ENCODE results near the gene BLMH.

Gene BLMH

DNA sequence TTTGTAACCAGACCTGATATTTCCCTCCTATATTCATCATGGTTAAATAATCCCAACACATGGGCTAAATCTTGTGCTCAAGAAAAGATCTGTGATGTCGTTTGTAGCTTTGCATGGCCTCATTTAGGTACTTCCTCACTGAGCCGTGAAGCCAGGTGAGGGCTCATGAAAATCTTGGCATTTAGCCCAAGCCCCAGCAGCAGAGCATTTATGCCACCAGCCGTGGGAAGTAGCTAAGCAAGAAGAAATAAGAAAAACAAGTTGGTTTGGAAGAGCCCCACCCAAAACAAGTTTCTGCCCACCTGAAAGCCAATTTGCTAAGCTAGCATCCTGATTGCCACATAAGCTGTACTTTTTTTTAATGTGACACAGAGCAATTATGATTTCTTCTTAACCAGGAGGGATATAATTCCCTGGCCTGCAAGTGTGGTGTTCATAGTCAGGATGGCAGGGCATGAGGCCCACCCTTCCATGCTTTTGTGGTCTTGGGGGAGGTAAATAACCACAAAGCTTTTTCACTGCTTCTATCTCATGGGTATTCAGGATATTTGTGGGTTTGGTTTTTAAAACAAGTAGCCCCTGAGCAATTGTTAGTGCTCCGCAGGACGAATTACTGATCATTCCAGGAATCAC is 31.6 kb upstream of the BLMH start:
- Histone ChIP-seq H3K9me3 (ENCODE audit: low read length) (no peaks in the 10 kb centered on the region), H2AFZ (ENCODE audit: low read depth, low read length) (no peak overlapping the region), H3K4me3 (ENCODE audit: low read length) (no peak overlapping the region), H3K4me1 (ENCODE audit: insufficient read depth, low read length) (peaks cover 3% of the 10 kb centered on the region), H3K36me3 (ENCODE audit: insufficient read depth, low read length) (no peaks in the 10 kb centered on the region), H3K27me3 (ENCODE audit: insufficient read depth, low read length) (no peaks in the 10 kb centered on the region)

DNA sequence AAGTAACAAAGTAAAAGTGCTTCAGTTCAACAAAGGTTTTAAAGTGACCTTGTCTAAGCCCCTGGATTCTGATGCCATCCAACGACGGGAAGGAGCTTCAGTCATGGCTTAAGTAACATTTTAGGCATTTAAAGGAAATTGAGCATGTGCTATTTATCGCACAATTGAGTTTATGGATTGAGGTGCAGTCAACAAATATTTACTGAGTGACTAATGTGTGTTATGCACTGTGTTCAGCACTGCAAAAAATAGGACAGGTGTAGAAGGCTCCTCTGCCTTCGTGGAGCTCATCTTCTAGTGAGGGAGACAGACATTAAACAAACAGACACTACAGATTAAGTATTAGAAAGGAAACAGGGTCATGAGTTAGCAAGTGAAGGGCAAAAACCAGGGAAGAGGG is 29.6 kb upstream of the BLMH start:
- peaks cover 3% of the 10 kb centered on the region for H3K27me3 ChIP-seq (ENCODE audit: insufficient read depth, low read length)
- H3K9me3 ChIP-seq (ENCODE audit: low read length) = no peaks in the 10 kb centered on the region
- no peak overlapping the region for H2AFZ ChIP-seq (ENCODE audit: low read depth, low read length)
- no peaks in the 10 kb centered on the region for H3K36me3 ChIP-seq (ENCODE audit: insufficient read depth, low read length)
- H3K4me1 ChIP-seq (ENCODE audit: insufficient read depth, low read length) = peaks cover 3% of the 10 kb centered on the region
- H3K4me3 ChIP-seq (ENCODE audit: low read length) = no peak overlapping the region

DNA sequence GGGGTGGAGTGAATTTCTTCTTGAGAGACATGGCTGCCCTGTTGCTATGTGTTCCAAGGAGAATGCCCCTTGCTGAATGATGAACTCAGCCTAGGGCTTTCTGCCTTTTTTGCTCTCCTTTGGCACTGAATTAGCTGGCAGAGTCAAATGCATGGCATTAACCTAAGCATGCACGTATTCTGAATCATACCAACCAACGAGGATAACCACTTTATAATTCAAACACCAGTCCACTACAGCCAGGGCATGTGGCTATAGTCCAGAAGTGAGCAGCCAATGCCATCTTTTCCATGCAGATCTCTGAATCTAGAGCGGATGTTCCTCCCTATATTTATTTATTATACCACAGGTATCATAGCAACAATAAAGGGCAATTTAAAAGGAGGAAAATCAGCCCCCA is 26.4 kb upstream of the BLMH start:
- Histone ChIP-seq H3K36me3 (ENCODE audit: insufficient read depth, low read length) (no peaks in the 10 kb centered on the region), H3K9me3 (ENCODE audit: low read length) (no peaks in the 10 kb centered on the region), H3K4me1 (ENCODE audit: insufficient read depth, low read length) (no peaks in the 10 kb centered on the region), H3K4me3 (ENCODE audit: low read length) (no peak overlapping the region), H2AFZ (ENCODE audit: low read depth, low read length) (no peak overlapping the region), H3K27me3 (ENCODE audit: insufficient read depth, low read length) (peaks cover 20% of the 10 kb centered on the region)

DNA sequence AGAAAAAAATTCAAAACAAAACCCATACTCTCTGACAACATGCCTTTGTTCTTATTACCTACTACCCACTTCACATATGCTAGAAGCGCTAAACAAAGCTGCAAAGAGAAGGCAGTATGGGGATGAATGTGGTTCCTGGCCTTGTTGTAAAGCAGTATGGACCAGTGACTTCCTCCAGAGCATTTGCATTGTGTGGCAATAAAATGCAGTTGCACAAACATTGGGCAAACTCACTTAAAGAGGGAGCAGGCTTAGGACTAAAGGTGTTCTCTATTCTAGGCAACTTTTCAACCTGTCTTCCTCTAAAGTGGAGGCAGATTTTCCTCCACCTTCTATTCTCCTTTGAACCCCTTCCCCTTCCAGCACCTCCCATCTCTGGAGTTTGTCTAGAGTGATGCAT is 25.0 kb upstream of the BLMH start:
- H3K9me3 ChIP-seq (ENCODE audit: low read length) = no peaks in the 10 kb centered on the region
- H3K36me3 ChIP-seq (ENCODE audit: insufficient read depth, low read length) = no peaks in the 10 kb centered on the region
- no peak overlapping the region for H2AFZ ChIP-seq (ENCODE audit: low read depth, low read length)
- no peak overlapping the region for H3K4me3 ChIP-seq (ENCODE audit: low read length)
- H3K27me3 ChIP-seq (ENCODE audit: insufficient read depth, low read length) = peaks cover 22% of the 10 kb centered on the region
- no peaks in the 10 kb centered on the region for H3K4me1 ChIP-seq (ENCODE audit: insufficient read depth, low read length)

DNA sequence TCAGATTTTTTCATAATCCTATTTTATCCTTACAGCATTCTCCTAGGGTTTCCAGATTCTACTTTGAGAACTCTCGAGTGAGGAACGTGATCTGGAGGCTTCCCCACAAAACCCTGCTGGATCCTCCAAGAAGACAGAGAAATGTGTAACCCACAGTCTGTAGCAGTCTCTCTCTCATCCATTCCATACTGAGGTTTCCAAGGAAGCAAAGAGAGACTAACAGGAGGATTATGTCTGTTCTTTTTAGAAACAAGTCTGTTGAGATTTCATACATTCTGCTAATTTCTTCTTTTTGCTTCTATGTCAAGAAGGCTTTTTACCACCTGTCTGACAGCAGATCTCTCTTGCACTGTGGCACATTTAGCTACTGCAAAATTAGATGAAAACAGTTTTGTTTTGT is 23.4 kb upstream of the BLMH start:
- H3K9me3 ChIP-seq (ENCODE audit: low read length) = no peaks in the 10 kb centered on the region
- H2AFZ ChIP-seq (ENCODE audit: low read depth, low read length) = no peak overlapping the region

DNA sequence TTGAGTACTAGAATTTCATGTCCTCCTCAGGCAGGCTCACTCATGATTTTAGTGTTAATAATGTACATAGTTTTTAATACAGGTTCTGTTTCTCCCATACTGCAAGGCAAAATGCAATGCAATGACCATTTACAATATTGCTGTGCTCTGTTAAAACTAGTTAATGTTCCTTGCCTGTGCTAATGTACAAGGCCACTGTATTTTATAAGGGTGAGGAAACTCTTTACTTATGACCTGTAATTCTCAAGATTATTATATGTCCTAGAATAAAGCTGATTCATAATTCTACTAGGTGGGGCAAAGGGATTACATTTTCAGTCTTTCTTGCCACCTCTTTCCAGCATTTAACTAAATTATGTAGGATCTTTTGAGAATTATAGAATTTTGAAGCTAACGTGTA is 22.7 kb upstream of the BLMH start:
- H3K27me3 ChIP-seq (ENCODE audit: insufficient read depth, low read length) = peaks cover 22% of the 10 kb centered on the region
- no peaks in the 10 kb centered on the region for H3K9me3 ChIP-seq (ENCODE audit: low read length)
- no peaks in the 10 kb centered on the region for H3K36me3 ChIP-seq (ENCODE audit: insufficient read depth, low read length)
- H3K4me1 ChIP-seq (ENCODE audit: insufficient read depth, low read length) = peaks cover 4% of the 10 kb centered on the region
- no peak overlapping the region for H3K4me3 ChIP-seq (ENCODE audit: low read length)
- no peak overlapping the region for H2AFZ ChIP-seq (ENCODE audit: low read depth, low read length)

More for the DNA sequence above, 23.4 kb upstream of the BLMH start:
- Histone ChIP-seq H3K27me3 (ENCODE audit: insufficient read depth, low read length) (peaks cover 22% of the 10 kb centered on the region), H3K4me1 (ENCODE audit: insufficient read depth, low read length) (no peaks in the 10 kb centered on the region), H3K36me3 (ENCODE audit: insufficient read depth, low read length) (no peaks in the 10 kb centered on the region), H3K4me3 (ENCODE audit: low read length) (no peak overlapping the region)

DNA sequence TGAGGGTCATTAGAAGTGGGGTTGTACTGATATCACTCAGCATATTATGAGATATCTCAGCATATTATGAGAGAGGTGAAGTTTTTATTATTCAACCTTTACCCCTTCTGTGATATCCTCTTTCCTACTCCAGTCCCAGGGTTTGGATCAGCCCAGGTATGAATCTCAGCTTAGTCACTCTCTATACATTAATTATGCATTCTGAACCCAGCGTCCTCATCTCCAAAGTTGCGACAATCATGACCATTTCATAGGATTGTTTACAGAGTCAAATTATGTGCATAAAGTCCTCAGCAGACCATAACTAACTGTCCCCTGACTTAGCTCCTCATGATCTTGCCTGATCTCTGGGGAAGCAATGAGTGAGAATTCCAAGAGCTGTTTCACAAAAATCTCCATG is 20.5 kb upstream of the BLMH start:
- H3K27me3 ChIP-seq (ENCODE audit: insufficient read depth, low read length) = peaks cover 19% of the 10 kb centered on the region
- H3K36me3 ChIP-seq (ENCODE audit: insufficient read depth, low read length) = no peaks in the 10 kb centered on the region
- H3K9me3 ChIP-seq (ENCODE audit: low read length) = no peaks in the 10 kb centered on the region
- H3K4me1 ChIP-seq (ENCODE audit: insufficient read depth, low read length) = peaks cover 4% of the 10 kb centered on the region
- no peak overlapping the region for H2AFZ ChIP-seq (ENCODE audit: low read depth, low read length)
- no peak overlapping the region for H3K4me3 ChIP-seq (ENCODE audit: low read length)

DNA sequence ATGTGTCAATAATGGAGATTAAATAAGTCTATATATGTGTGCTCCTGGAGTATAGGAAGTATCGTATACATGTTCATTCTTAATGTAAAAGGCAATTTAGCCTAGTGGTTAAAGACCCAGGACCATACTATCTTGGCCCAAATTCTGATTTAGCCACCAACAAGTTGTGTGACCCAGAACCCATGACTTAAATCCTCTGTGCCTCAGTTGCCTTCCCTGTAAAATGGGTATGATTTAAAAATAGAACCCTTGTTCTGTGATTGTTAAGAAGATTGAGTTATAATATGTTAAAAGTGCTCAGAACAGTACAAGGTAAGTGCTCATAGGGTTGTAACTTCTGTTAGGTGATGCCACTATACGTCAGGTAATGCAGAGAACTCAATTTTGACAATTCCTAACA is 18.8 kb upstream of the BLMH start:
- peaks cover 16% of the 10 kb centered on the region for H3K27me3 ChIP-seq (ENCODE audit: insufficient read depth, low read length)
- no peak overlapping the region for H3K4me3 ChIP-seq (ENCODE audit: low read length)
- H2AFZ ChIP-seq (ENCODE audit: low read depth, low read length) = no peak overlapping the region
- no peaks in the 10 kb centered on the region for H3K9me3 ChIP-seq (ENCODE audit: low read length)
- H3K4me1 ChIP-seq (ENCODE audit: insufficient read depth, low read length) = peaks cover 4% of the 10 kb centered on the region
- no peaks in the 10 kb centered on the region for H3K36me3 ChIP-seq (ENCODE audit: insufficient read depth, low read length)

DNA sequence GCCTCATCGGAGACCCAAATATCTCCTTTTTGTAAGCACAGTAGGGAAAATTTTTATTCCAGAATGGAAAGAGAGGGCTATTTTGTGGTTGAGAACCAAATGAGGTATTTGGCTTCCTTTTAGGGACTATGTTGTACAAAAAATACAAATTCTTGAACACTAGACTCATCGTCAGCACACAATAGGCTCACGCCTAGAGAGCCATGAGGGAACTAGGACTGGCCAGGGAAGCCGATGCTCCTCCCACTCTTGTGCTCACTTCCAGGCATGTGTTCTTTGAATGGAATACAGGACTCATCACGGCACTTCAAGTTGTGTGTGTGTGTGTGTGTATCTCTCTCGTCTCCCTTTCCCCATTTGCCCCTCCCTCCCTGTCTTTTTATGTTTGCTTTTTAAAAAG is 17.8 kb upstream of the BLMH start:
- Histone ChIP-seq H3K9me3 (ENCODE audit: low read length) (no peaks in the 10 kb centered on the region), H3K4me3 (ENCODE audit: low read length) (no peak overlapping the region), H3K4me1 (ENCODE audit: insufficient read depth, low read length) (peaks cover 4% of the 10 kb centered on the region), H3K27me3 (ENCODE audit: insufficient read depth, low read length) (peaks cover 7% of the 10 kb centered on the region), H3K36me3 (ENCODE audit: insufficient read depth, low read length) (no peaks in the 10 kb centered on the region), H2AFZ (ENCODE audit: low read depth, low read length) (no peak overlapping the region)

DNA sequence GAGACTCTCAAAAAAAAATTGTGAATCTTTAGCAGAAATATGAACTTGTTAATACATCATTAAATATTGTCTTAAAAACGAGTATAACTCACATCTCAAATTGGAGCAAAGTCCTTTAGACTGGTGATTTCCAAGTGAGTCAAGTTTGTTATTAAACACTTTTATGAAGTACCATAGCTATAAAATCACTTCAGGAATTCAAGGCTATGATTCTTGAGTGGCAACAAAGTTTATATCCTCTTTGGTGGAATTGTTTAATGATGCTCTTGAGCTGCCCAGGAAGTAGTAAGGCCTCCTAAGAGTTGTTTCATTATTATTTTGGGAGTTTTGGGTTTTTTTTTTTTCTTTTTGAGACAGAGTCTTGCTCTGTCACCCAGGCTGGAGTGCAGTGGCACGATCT is 16.7 kb upstream of the BLMH start:
- Histone ChIP-seq H3K4me3 (ENCODE audit: low read length) (no peak overlapping the region), H2AFZ (ENCODE audit: low read depth, low read length) (no peak overlapping the region), H3K36me3 (ENCODE audit: insufficient read depth, low read length) (no peaks in the 10 kb centered on the region), H3K4me1 (ENCODE audit: insufficient read depth, low read length) (peaks cover 4% of the 10 kb centered on the region), H3K9me3 (ENCODE audit: low read length) (no peaks in the 10 kb centered on the region), H3K27me3 (ENCODE audit: insufficient read depth, low read length) (peaks cover 2% of the 10 kb centered on the region)

DNA sequence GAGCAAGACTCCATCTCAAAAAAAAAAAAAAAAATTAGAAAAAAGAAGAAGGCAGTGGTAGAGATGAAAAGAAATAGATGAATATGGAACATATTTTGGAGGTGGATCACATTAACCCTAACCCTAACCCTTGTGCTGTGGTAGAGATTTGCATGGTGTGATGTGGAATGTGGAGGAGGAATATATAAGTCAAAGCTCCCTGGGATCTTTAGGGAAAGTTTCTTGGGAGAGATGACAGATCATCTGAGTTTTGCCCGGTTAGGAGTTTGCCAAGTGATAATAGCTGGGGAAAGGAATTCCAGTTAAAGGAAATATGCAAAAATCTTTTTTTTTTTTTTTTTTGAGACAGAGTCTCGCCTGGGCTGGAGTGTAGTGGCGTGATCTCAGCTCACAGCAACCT is 13.0 kb upstream of the BLMH start:
- Histone ChIP-seq H3K27me3 (ENCODE audit: insufficient read depth, low read length) (no peaks in the 10 kb centered on the region), H3K36me3 (ENCODE audit: insufficient read depth, low read length) (no peaks in the 10 kb centered on the region), H3K4me1 (ENCODE audit: insufficient read depth, low read length) (peaks cover 4% of the 10 kb centered on the region), H2AFZ (ENCODE audit: low read depth, low read length) (no peak overlapping the region), H3K9me3 (ENCODE audit: low read length) (peaks cover 4% of the 10 kb centered on the region), H3K4me3 (ENCODE audit: low read length) (no peak overlapping the region)

DNA sequence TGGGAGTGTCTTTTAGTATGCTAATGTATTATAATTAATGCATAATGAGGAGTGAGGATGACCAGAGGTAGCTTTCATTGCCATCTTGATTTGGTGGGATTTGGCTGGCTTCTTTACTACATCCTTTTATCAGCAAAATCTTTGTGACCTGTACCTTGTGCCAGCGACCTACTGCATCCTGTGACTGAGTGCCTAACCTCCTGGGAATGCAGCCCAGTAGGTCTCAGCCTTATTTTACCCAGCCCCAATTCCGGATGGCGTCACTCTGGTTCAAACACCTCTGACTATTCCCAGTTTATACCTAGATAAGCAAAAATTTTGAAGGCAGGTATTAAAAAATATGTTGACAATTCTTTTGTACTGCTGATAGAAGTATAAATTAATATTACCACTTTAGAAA is 10.5 kb upstream of the BLMH start:
- H3K27me3 ChIP-seq (ENCODE audit: insufficient read depth, low read length) = peaks cover 3% of the 10 kb centered on the region
- no peaks in the 10 kb centered on the region for H3K4me1 ChIP-seq (ENCODE audit: insufficient read depth, low read length)
- H3K4me3 ChIP-seq (ENCODE audit: low read length) = no peak overlapping the region
- H2AFZ ChIP-seq (ENCODE audit: low read depth, low read length) = no peak overlapping the region
- no peaks in the 10 kb centered on the region for H3K36me3 ChIP-seq (ENCODE audit: insufficient read depth, low read length)
- H3K9me3 ChIP-seq (ENCODE audit: low read length) = peaks cover 4% of the 10 kb centered on the region

DNA sequence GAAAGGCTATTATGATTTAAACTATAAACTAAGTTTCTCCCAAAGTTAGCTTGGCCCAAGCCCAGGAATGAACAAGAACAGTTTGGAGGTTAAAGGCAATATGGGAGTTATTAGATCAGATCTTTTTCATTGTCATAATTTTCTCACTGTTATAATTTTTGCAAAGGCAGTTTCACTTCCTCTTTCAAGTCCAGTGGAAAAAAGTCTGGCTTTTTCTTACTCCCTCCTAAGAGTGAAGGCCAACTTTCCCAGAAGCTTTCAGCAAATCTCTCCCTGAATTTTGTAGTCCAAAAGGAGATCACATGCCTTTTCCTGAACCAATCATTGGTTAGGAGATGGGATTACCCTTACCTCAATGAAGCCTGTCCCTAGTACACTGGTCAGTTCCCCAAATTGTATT is 9.1 kb upstream of the BLMH start:
- Histone ChIP-seq H3K27me3 (ENCODE audit: insufficient read depth, low read length) (peaks cover 3% of the 10 kb centered on the region), H3K4me3 (ENCODE audit: low read length) (no peak overlapping the region), H3K4me1 (ENCODE audit: insufficient read depth, low read length) (no peaks in the 10 kb centered on the region), H2AFZ (ENCODE audit: low read depth, low read length) (no peak overlapping the region), H3K9me3 (ENCODE audit: low read length) (peaks cover 4% of the 10 kb centered on the region), H3K36me3 (ENCODE audit: insufficient read depth, low read length) (no peaks in the 10 kb centered on the region)

DNA sequence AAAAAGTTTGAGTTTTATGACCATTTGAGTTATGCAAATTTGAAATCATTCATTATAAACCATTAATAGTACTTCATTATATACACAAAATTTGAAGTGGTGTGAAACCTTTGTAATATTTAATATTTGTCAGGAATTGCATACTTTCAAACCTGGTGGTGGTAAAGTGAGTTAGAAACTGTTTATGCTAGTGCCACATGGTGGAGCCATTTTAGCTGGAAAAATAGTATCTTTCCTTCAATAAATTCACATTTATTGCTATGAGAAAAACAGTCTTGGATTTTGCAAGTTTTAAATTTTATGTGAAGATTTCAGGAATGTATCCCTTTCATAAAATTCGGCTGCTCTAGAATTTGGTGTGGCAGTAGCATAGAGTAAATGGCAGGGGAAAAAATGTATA is 7.3 kb upstream of the BLMH start:
- H3K27me3 ChIP-seq (ENCODE audit: insufficient read depth, low read length) = peaks cover 11% of the 10 kb centered on the region
- H3K36me3 ChIP-seq (ENCODE audit: insufficient read depth, low read length) = no peaks in the 10 kb centered on the region
- H3K4me3 ChIP-seq (ENCODE audit: low read length) = no peak overlapping the region
- H2AFZ ChIP-seq (ENCODE audit: low read depth, low read length) = no peak overlapping the region
- H3K4me1 ChIP-seq (ENCODE audit: insufficient read depth, low read length) = no peaks in the 10 kb centered on the region
- H3K9me3 ChIP-seq (ENCODE audit: low read length) = peaks cover 4% of the 10 kb centered on the region
